Breast epithelium (tissue), 4 donors: ENCODE data around the gene ELMOD2. TPM values are rescaled to one million over a fixed set of nuclear protein-coding genes. Genes with fewer than 3 reads are reported as not detected.

Experiments
- DNase-seq, 2 donors: peaks; one replicate each; pipeline ENCODE4 v3.0.0-alpha.2; 2019; ENCODE audit warnings: low spot score in 2 of 2
- H3K27ac ChIP-seq, 2 donors: fragments of 200-600 bp; sonication (generic) in 1 of 2; one replicate each; pipeline ENCODE4 v1.5.1; 2016 to 2019; ENCODE audit warnings: mild to moderate bottlenecking in 1 of 2
- H3K27me3 ChIP-seq, 2 donors: fragments of 200-600 bp; sonication (generic) in 1 of 2; one replicate each; pipeline versions ENCODE4 v1.5.1 to v1.6.0; 2017 to 2019; ENCODE audit warnings: control low read depth in 1 of 2, mild to moderate bottlenecking in 1 of 2
- H3K36me3 ChIP-seq: fragments of 200-600 bp; one replicate; pipeline ENCODE4 v1.5.1; 2019
- H3K4me1 ChIP-seq, 2 donors: fragments of 200-600 bp; sonication (generic); one replicate each; pipeline ENCODE4 v1.5.1; 2016 to 2019; ENCODE audit warnings: control low read depth in 1 of 2
- H3K4me3 ChIP-seq, 3 donors: fragments of 200-600 bp; sonication (generic); 1 replicate in 2 of 3; 2 replicates in 1 of 3; pipeline ENCODE4 v1.5.1; 2016 to 2019; ENCODE audit warnings: mild to moderate bottlenecking in 3 of 3, moderate library complexity in 2 of 3
- H3K9me3 ChIP-seq, 2 donors: fragments of 200-600 bp; sonication (generic) in 1 of 2; one replicate each; pipeline ENCODE4 v1.5.1; 2016 to 2019; ENCODE audit warnings: control low read depth in 1 of 2
- POLR2A ChIP-seq: fragments of 450-650 bp; IDR thresholded peaks from one replicate; pipeline ENCODE4 v1.6.1; 2016; ENCODE audit warnings: antibody characterized with exemption, mild to moderate bottlenecking, moderate library complexity
- POLR2AphosphoS5 ChIP-seq, 3 donors: sonication (generic); formaldehyde crosslinking; IDR thresholded peaks; one replicate each; pipeline ENCODE4 v1.6.1; 2017; ENCODE audit warnings: antibody characterized with exemption in 3 of 3
- intact Hi-C: fragments of 100-400 bp; cut with DNase I; formaldehyde crosslinking; loops from one replicate; pipeline ENCODE4 v1.15.1; 2023; ENCODE audit warnings: low total_unique reads
- total RNA-seq, 3 donors: library from RNA; depleted of rRNA; stranded (reverse); fragments of >200 nt; gene quantifications; one replicate each; pipeline ENCODE4 v1.1.0, GENCODE V29; 2016
- TF ChIP-seq, protein P1 (sequence below), 3 donors: fragments of 450-650 bp; IDR thresholded peaks; one replicate each; pipeline ENCODE4 v1.5.1; 2016 to 2017; ENCODE audit warnings: antibody characterized with exemption in 3 of 3, mild to moderate bottlenecking in 3 of 3, moderate library complexity in 3 of 3

The ELMOD2 gene
- total RNA-seq, 3 donors from 2014 or later = 16.7 to 37.8 (median 19.0) TPM

DNA sequence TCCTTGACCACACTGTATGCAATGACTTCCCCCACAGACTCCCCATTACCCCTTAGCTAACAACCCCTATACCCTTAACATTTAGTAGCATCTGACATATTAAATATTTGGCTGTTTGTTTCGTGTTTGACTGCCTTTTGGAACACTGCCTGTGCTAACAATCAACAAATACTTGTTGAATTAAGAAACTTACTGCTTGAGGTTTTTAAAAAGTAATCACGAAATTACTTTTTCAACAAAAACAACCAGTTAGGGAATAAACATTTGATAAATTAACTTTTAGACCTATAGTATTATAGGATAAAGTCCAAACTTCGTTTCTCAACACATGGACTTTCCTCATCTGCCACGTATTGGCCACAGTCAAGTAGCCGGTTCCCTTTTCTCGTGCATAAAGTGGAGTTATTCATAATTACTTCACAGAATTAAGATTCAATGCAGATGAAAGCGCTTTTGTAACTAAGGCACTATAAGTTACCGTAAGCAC, 555 bp upstream of the ELMOD2 start:
- intact Hi-C loops = no loop called here

DNA sequence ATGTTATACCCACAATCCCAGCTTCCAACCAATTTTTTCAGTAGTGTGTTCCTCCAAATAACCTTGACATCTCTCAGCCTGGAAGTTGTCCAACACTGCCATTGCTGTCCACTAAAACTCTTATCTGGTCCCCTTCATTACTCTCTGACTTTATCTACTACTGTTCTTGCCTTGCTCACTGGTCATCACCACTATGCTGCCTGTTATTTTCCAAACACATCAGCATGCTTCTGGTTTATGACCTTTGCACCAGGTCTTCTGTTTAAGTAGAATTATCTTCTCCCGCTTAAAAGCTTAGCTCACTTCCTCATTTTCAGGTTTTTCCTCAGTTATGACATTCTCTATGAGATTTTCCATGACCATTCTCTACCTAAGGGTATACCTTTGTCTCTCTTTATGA, 5.5 kb downstream of the ELMOD2 start:
- no peak overlapping the region for H3K27ac ChIP-seq
- no peak overlapping the region for H3K4me3 ChIP-seq
- no peaks in the 10 kb centered on the region for H3K36me3 ChIP-seq
- H3K27me3 ChIP-seq = no peaks in the 10 kb centered on the region
- no peaks in the 10 kb centered on the region for H3K9me3 ChIP-seq
- no peak for TF ChIP-seq POLR2A
- no peaks in the 10 kb centered on the region for H3K4me1 ChIP-seq
- intact Hi-C loops = no loop called here
- DNase-seq = no peak

More for the DNA sequence above, 555 bp upstream of the ELMOD2 start:
- H3K9me3 ChIP-seq = no peaks in the 10 kb centered on the region
- peak overlapping the region; percentile 75 to 97 (median 94) for H3K4me3 ChIP-seq
- H3K27me3 ChIP-seq = no peaks in the 10 kb centered on the region
- TF ChIP-seq POLR2A (no peak), POLR2AphosphoS5 (IDR thresholded peaks at IDR 0.05) (no peak)
- TF ChIP-seq, protein P1, sequence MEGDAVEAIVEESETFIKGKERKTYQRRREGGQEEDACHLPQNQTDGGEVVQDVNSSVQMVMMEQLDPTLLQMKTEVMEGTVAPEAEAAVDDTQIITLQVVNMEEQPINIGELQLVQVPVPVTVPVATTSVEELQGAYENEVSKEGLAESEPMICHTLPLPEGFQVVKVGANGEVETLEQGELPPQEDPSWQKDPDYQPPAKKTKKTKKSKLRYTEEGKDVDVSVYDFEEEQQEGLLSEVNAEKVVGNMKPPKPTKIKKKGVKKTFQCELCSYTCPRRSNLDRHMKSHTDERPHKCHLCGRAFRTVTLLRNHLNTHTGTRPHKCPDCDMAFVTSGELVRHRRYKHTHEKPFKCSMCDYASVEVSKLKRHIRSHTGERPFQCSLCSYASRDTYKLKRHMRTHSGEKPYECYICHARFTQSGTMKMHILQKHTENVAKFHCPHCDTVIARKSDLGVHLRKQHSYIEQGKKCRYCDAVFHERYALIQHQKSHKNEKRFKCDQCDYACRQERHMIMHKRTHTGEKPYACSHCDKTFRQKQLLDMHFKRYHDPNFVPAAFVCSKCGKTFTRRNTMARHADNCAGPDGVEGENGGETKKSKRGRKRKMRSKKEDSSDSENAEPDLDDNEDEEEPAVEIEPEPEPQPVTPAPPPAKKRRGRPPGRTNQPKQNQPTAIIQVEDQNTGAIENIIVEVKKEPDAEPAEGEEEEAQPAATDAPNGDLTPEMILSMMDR (IDR thresholded peaks at IDR 0.05) = no peak
- DNase-seq = no peak
- no peaks in the 10 kb centered on the region for H3K4me1 ChIP-seq
- no peaks in the 10 kb centered on the region for H3K36me3 ChIP-seq
- peak overlapping the region; percentile 81 to 89 for H3K27ac ChIP-seq

DNA sequence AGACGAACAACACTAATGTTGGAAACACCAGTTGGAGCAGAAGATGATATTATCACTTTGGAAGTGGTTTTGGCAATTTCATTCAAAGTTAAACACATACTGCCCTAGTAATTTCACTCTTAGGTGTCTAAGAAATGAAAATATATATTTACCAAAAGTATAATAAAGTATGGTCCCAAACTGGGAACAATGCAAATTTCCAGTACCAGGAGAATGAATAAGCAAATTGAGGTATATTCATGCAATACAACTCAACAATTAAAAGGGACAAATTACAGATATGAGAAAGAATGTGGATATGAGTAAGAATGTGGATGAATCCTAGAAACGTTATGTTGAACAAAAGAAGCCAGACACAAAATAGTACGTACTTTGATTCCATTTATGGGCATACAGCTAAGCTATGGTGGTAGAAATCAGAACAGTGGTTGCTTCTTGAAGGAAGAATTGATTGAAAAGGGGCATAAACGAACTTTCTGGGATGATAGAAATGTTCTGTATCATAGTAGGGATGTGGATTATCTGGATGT, 10.0 kb downstream of the ELMOD2 start:
- intact Hi-C loops = no loop called here
- no peak for DNase-seq
- TF ChIP-seq POLR2A = no peak
- TF ChIP-seq, protein P1 (IDR thresholded peaks at IDR 0.05) = no peak
- no peak for TF ChIP-seq POLR2AphosphoS5 (IDR thresholded peaks at IDR 0.05)
- no peaks in the 10 kb centered on the region for H3K36me3 ChIP-seq
- no peaks in the 10 kb centered on the region for H3K27me3 ChIP-seq
- no peak overlapping the region for H3K4me3 ChIP-seq
- H3K4me1 ChIP-seq = no peaks in the 10 kb centered on the region
- H3K9me3 ChIP-seq = no peaks in the 10 kb centered on the region
- no peak overlapping the region for H3K27ac ChIP-seq

DNA sequence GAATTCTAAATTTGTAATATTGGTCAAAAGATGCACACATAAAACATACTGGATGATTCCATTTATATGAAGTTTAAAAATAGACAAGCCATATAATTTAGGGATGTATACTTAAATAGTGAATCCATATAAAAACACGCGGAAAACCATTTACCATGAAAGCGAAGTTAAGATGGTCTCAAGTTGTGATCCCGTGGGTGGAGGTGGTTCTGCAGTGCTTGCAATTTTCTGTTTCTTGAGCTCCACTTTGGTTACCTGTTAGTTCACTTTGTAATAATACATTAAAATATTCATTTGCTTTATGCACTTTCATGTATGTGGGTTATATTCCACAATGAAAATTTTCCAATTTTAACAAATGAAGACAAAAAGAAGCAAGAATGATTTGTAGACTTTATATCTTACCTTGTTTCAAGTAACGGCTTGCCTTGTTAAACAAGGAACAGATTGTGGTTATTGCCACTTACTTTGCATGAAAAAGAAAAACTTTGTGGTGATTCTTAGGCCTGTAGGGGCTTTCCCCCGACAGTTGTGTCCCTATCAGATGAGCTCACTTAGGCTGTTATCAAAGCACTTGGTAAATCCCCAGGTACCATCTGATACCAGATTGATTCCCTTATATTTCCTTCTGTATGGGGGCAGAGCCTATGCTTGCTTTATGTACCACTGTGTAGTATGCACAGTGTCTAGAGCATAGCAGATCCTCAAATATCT, 32.6 kb downstream of the ELMOD2 start:
- no peak overlapping the region for H3K4me3 ChIP-seq
- H3K9me3 ChIP-seq = no peaks in the 10 kb centered on the region
- no peak for TF ChIP-seq POLR2AphosphoS5 (IDR thresholded peaks at IDR 0.05)
- TF ChIP-seq, protein P1 (IDR thresholded peaks at IDR 0.05) = no peak
- TF ChIP-seq POLR2A = no peak
- no peaks in the 10 kb centered on the region for H3K36me3 ChIP-seq
- H3K27me3 ChIP-seq = no peaks in the 10 kb centered on the region
- H3K4me1 ChIP-seq = no peaks in the 10 kb centered on the region
- intact Hi-C loops = no loop called here
- no peak overlapping the region for H3K27ac ChIP-seq
- no peak for DNase-seq

DNA sequence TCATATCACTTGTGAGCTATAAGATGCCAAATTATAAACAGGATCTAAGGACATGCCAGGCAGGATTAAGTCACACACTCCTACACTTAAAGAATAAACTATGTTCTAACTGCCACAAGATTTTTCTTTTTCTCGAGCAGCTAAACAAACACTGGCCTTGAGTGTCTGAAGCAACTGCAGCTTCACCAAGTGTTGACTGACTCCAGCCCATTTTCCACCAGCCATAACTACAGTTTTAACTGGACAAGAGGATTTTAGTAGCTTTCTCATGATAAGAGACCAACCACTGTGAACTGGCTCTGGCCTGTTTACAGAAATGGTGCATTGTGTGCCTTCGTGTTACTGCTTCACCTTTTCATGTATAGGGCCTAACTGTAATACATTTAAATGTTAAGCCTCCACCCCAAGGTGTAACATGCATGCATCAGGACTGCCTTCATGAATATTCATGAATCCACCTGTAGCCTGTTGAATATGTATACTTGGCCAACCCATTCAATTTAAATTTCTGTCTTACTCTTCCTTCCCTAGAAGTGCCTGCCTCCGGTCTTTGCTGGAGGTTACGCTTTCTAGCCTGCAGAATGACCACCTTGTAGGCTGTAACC, 34.0 kb downstream of the ELMOD2 start:
- Histone ChIP-seq H3K27me3 (no peaks in the 10 kb centered on the region), H3K36me3 (no peaks in the 10 kb centered on the region), H3K4me3 (no peak overlapping the region), H3K9me3 (no peaks in the 10 kb centered on the region), H3K4me1 (no peaks in the 10 kb centered on the region), H3K27ac (no peak overlapping the region)
- intact Hi-C loops = no loop called here
- TF ChIP-seq, protein P1 (IDR thresholded peaks at IDR 0.05) = no peak
- TF ChIP-seq POLR2A = no peak
- DNase-seq = no peak
